Measurements from ENCODE around the gene AP1G2. TPM values are rescaled to one million over a fixed set of nuclear protein-coding genes. Genes with fewer than 3 reads are reported as not detected.
A peak's percentile ranks its signal among the peaks of the same experiment; 100 is the strongest.

The AP1G2 gene
- total and polyA plus RNA-seq, 2 of the 13 experiments (the other 11 are each of a cell fraction or from before 2014, with no cell fraction given) = 96.9 to 611 TPM

- peak; percentile 57; the same call in 1 of the 2 replicates for TF ChIP-seq JUND (CRISPR knock-in tag; IDR thresholded peaks at IDR 0.05)
- TF ChIP-seq FOXK1 (CRISPR knock-in tag; IDR thresholded peaks at IDR 0.05; ENCODE audit: borderline replicate concordance, low read depth) = peak; percentile 82
- peak; percentile 95 for TF ChIP-seq POGZ (CRISPR knock-in tag; IDR thresholded peaks at IDR 0.05)
- TF ChIP-seq NR2F6 (IDR thresholded peaks at IDR 0.05) = peak; percentile 34; the same call in 1 of the 2 replicates
- peak; percentile 77 for TF ChIP-seq NR2F6 (CRISPR knock-in tag; IDR thresholded peaks at IDR 0.05)
- peak; percentile 81 for TF ChIP-seq ISL2 (CRISPR knock-in tag; IDR thresholded peaks at IDR 0.05)
- TF ChIP-seq ZFP62 (CRISPR knock-in tag; IDR thresholded peaks at IDR 0.05) = 0 out of 2 replicates have a peak, but pooled peaks have one; percentile 6
- peak; percentile 75 for TF ChIP-seq ZNF883 (CRISPR knock-in tag; IDR thresholded peaks at IDR 0.05; ENCODE audit: not compliant biosample characterization)
- peak; percentile 88; the same call in 1 of the 2 replicates for TF ChIP-seq ZNF235 (CRISPR knock-in tag; IDR thresholded peaks at IDR 0.05; ENCODE audit: borderline replicate concordance)
- peak; percentile 90; the same call in 1 of the 2 replicates for TF ChIP-seq SATB2 (CRISPR knock-in tag; IDR thresholded peaks at IDR 0.05)
- peak; percentile 64; the same call in 1 of the 2 replicates for TF ChIP-seq ZBTB7A (CRISPR knock-in tag; IDR thresholded peaks at IDR 0.05)
- peak; percentile 16; the same call in 1 of the 2 replicates for TF ChIP-seq ZNF224 (CRISPR knock-in tag; IDR thresholded peaks at IDR 0.05)
- peak; percentile 87 for TF ChIP-seq TCF7 (IDR thresholded peaks at IDR 0.05; ENCODE audit: low read depth)
- TF ChIP-seq, protein P1, sequence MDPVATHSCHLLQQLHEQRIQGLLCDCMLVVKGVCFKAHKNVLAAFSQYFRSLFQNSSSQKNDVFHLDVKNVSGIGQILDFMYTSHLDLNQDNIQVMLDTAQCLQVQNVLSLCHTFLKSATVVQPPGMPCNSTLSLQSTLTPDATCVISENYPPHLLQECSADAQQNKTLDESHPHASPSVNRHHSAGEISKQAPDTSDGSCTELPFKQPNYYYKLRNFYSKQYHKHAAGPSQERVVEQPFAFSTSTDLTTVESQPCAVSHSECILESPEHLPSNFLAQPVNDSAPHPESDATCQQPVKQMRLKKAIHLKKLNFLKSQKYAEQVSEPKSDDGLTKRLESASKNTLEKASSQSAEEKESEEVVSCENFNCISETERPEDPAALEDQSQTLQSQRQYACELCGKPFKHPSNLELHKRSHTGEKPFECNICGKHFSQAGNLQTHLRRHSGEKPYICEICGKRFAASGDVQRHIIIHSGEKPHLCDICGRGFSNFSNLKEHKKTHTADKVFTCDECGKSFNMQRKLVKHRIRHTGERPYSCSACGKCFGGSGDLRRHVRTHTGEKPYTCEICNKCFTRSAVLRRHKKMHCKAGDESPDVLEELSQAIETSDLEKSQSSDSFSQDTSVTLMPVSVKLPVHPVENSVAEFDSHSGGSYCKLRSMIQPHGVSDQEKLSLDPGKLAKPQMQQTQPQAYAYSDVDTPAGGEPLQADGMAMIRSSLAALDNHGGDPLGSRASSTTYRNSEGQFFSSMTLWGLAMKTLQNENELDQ (CRISPR knock-in tag; IDR thresholded peaks at IDR 0.05; ENCODE audit: borderline replicate concordance) = peak; percentile 16; the same call in 1 of the 2 replicates
- 0 out of 2 replicates have a peak, but pooled peaks have one; percentile 39 for TF ChIP-seq LBX2 (CRISPR knock-in tag; IDR thresholded peaks at IDR 0.05; ENCODE audit: borderline replicate concordance)
- TF ChIP-seq ZNF558 (CRISPR knock-in tag; IDR thresholded peaks at IDR 0.05; ENCODE audit: borderline replicate concordance) = peak; percentile 93; the same call in 1 of the 2 replicates
- peak; percentile 77 for TF ChIP-seq ZBTB20 (CRISPR knock-in tag; IDR thresholded peaks at IDR 0.05; ENCODE audit: borderline replicate concordance, low read depth)
- peak; percentile 79 for TF ChIP-seq ZNF160 (CRISPR knock-in tag; IDR thresholded peaks at IDR 0.05)
- 0 out of 2 replicates have a peak, but pooled peaks have one; percentile 52 for TF ChIP-seq PITX1 (CRISPR knock-in tag; IDR thresholded peaks at IDR 0.05)
- peak; percentile 96; the same call in 1 of the 2 replicates for TF ChIP-seq EHMT2 (IDR thresholded peaks at IDR 0.05; ENCODE audit: borderline replicate concordance, low read depth, low read length)
- TF ChIP-seq, protein P2, sequence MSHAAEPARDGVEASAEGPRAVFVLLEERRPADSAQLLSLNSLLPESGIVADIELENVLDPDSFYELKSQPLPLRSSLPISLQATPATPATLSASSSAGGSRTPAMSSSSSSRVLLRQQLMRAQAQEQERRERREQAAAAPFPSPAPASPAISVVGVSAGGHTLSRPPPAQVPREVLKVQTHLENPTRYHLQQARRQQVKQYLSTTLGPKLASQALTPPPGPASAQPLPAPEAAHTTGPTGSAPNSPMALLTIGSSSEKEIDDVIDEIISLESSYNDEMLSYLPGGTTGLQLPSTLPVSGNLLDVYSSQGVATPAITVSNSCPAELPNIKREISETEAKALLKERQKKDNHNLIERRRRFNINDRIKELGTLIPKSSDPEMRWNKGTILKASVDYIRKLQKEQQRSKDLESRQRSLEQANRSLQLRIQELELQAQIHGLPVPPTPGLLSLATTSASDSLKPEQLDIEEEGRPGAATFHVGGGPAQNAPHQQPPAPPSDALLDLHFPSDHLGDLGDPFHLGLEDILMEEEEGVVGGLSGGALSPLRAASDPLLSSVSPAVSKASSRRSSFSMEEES (CRISPR knock-in tag; IDR thresholded peaks at IDR 0.05) = peak; percentile 82
- TF ChIP-seq UBTF (CRISPR knock-in tag; IDR thresholded peaks at IDR 0.05) = 0 out of 2 replicates have a peak, but pooled peaks have one; percentile 18
These were observed 42.0 kb upstream of the AP1G2 start (continued) for GRCh38 chr14:23609411-23610089.
